EL (cell line): ENCODE measurements around the gene CECR2.

Source experiments
- DNase-seq: peaks from one replicate; pipeline ENCODE4 v3.0.0-alpha.2; 2016

CECR2 gene

GRCh38 chr22:17471886-17472535 is 102.8 kb downstream of the CECR2 start:
- DNase-seq: peak; percentile 8

GRCh38 chr22:17472932-17473331 is 103.7 kb downstream of the CECR2 start:
- DNase-seq: no peak

GRCh38 chr22:17475318-17476230 is 106.3 kb downstream of the CECR2 start:
- DNase-seq: no peak

GRCh38 chr22:17476838-17477237 is 107.6 kb downstream of the CECR2 start:
- DNase-seq: no peak

- DNase-seq: no peak
Observed at GRCh38 chr22:17477391-17477833, 108.2 kb downstream of the CECR2 start.

GRCh38 chr22:17479135-17479534 is 109.9 kb downstream of the CECR2 start:
- no peak for DNase-seq

GRCh38 chr22:17481424-17481823 is 112.2 kb downstream of the CECR2 start:
- no peak for DNase-seq

- DNase-seq: no peak
Observed at GRCh38 chr22:17483688-17484372, 114.6 kb downstream of the CECR2 start.

- DNase-seq: no peak
Observed at GRCh38 chr22:17484608-17485007, 115.3 kb downstream of the CECR2 start.

- no peak for DNase-seq
Observed at GRCh38 chr22:17486313-17486712, 117.1 kb downstream of the CECR2 start.

- no peak for DNase-seq
Observed at GRCh38 chr22:17486719-17487118, 117.5 kb downstream of the CECR2 start.

- DNase-seq: no peak
Observed at GRCh38 chr22:17489101-17489500, 119.8 kb downstream of the CECR2 start.

GRCh38 chr22:17491090-17491640 is 121.9 kb downstream of the CECR2 start:
- DNase-seq: no peak

GRCh38 chr22:17492247-17492646 is 123.0 kb downstream of the CECR2 start:
- DNase-seq: no peak

GRCh38 chr22:17493419-17493981 is 124.2 kb downstream of the CECR2 start:
- DNase-seq: no peak

GRCh38 chr22:17496841-17497240 is 127.6 kb downstream of the CECR2 start:
- DNase-seq: no peak

- DNase-seq: peak; percentile 60
Observed at GRCh38 chr22:17501679-17502285, 132.5 kb downstream of the CECR2 start.

- no peak for DNase-seq
Observed at GRCh38 chr22:17508110-17508509, 138.8 kb downstream of the CECR2 start.

GRCh38 chr22:17512960-17513359 is 143.7 kb downstream of the CECR2 start:
- no peak for DNase-seq

GRCh38 chr22:17513612-17514011 is 144.4 kb downstream of the CECR2 start:
- DNase-seq: no peak

GRCh38 chr22:17514084-17514483 is 144.8 kb downstream of the CECR2 start:
- no peak for DNase-seq

GRCh38 chr22:17518406-17518805 is 149.1 kb downstream of the CECR2 start:
- DNase-seq: no peak
